Esophagus muscularis mucosa (tissue), 4 donors: ENCODE results near the gene ZBTB16. TPM values are rescaled to one million over a fixed set of nuclear protein-coding genes. Genes with fewer than 3 reads are reported as not detected.
A peak's percentile ranks its signal among the peaks of the same experiment; 100 is the strongest.

Source experiments
- DNase-seq: peaks from one replicate; pipeline ENCODE4 v3.0.0-alpha.2; 2017; ENCODE audit errors: extremely low spot score
- H3K27ac ChIP-seq, 4 donors: fragments of 200-600 bp; sonication (generic); replicated peaks in 1 of 4; 1 replicate in 3 of 4; 2 replicates in 1 of 4; pipeline ENCODE4 v1.5.1; 2016 to 2019; ENCODE audit warnings: mild to moderate bottlenecking in 1 of 4
- H3K27me3 ChIP-seq, 4 donors: fragments of 200-600 bp; sonication (generic); one replicate each; pipeline versions ENCODE4 v1.5.1 to v1.6.0; 2016 to 2019
- H3K36me3 ChIP-seq, 4 donors: fragments of 200-600 bp; sonication (generic); one replicate each; pipeline ENCODE4 v1.5.1; 2016 to 2019
- H3K4me1 ChIP-seq, 4 donors: fragments of 200-600 bp; sonication (generic); one replicate each; pipeline ENCODE4 v1.5.1; 2016 to 2019
- H3K4me3 ChIP-seq, 4 donors: fragments of 200-600 bp; sonication (generic); 1 replicate in 2 of 4; 2 replicates in 2 of 4; pipeline ENCODE4 v1.5.1; 2016 to 2019; ENCODE audit warnings: mild to moderate bottlenecking in 4 of 4, moderate library complexity in 1 of 4
- H3K9me3 ChIP-seq, 4 donors: fragments of 200-600 bp; sonication (generic); 1 replicate in 3 of 4; 2 replicates in 1 of 4; pipeline ENCODE4 v1.5.1; 2016 to 2019
- CTCF ChIP-seq, 3 experiments: fragments of 200-600 bp in 2 of 3; fragments of 450-650 bp in 1 of 3; sonication (generic) in 2 of 3; IDR thresholded peaks; one replicate each; pipeline ENCODE4 v1.5.1; 2017 to 2019; ENCODE audit warnings: antibody characterized with exemption in 3 of 3, mild to moderate bottlenecking in 2 of 3, moderate library complexity in 1 of 3
- EP300 ChIP-seq: sonication (generic); formaldehyde crosslinking; IDR thresholded peaks from one replicate; pipeline ENCODE4 v1.6.1; 2017; ENCODE audit warnings: antibody characterized with exemption
- POLR2A ChIP-seq: fragments of 450-650 bp; IDR thresholded peaks from one replicate; pipeline ENCODE4 v1.6.1; 2017; ENCODE audit warnings: antibody characterized with exemption, moderate library complexity, mild to moderate bottlenecking, low read depth
- POLR2AphosphoS5 ChIP-seq, 2 donors: sonication (generic); formaldehyde crosslinking; IDR thresholded peaks; one replicate each; pipeline ENCODE4 v1.6.1; 2017; ENCODE audit warnings: antibody characterized with exemption in 2 of 2
- WGBS: methylation state at CpG from one replicate; pipeline ENCODE4 v1.1.5; 2018; 5-methylcytosine and 5-hydroxymethylcytosine counted together
- intact Hi-C: fragments of 100-400 bp; cut with DNase I; formaldehyde crosslinking; loops from one replicate; pipeline ENCODE4 v1.15.1; 2023
- total RNA-seq, 4 donors: library from RNA; depleted of rRNA; stranded (reverse); fragments of >200 nt; gene quantifications; one replicate each; pipeline versions ENCODE4 v1.1.0 to v1.2.1, GENCODE V29; 2016

The ZBTB16 gene
- total RNA-seq, 4 donors from 2014 or later, result 175 to 319 (median 222) TPM

GRCh38 chr11:114057605-114058004 lies 1.9 kb upstream of the ZBTB16 start:
- WGBS, result 94% methylated on average over 1 of the region's 1 CpG
- H3K9me3 ChIP-seq, result no peaks in the 10 kb centered on the region
- no peak for DNase-seq
- H3K4me3 ChIP-seq, result peak overlapping the region in 1 of 4 donors; percentile 99
- H3K4me1 ChIP-seq, result peaks cover 21 to 33% (median 29%) of the 10 kb centered on the region in 4 donors
- no peak for TF ChIP-seq EP300
- TF ChIP-seq POLR2A, result no peak
- TF ChIP-seq CTCF (IDR thresholded peaks at IDR 0.05), result no peak
- no peak for TF ChIP-seq POLR2AphosphoS5 (IDR thresholded peaks at IDR 0.05)
- peak overlapping the region in 2 of 4 donors; percentile 98 to 100 for H3K27ac ChIP-seq
- intact Hi-C loops, result loop anchor here (2.0 to 5.0 kb wide), 2 partner anchors 140 to 205 kb away; no protein-coding TSS in a partner anchor
- H3K36me3 ChIP-seq, result peaks cover 0 to 20% (median 12%) of the 10 kb centered on the region in 4 donors
- no peaks in the 10 kb centered on the region for H3K27me3 ChIP-seq

GRCh38 chr11:114058026-114058706 lies 1.3 kb upstream of the ZBTB16 start:
- Histone ChIP-seq H3K9me3 (no peaks in the 10 kb centered on the region), H3K36me3 (peaks cover 3 to 25% (median 18%) of the 10 kb centered on the region in 4 donors), H3K4me3 (peak overlapping the region; percentile 96 to 99 (median 99)), H3K4me1 (peaks cover 27 to 38% (median 35%) of the 10 kb centered on the region in 4 donors), H3K27ac (peak overlapping the region; percentile 96 to 100 (median 99)), H3K27me3 (no peaks in the 10 kb centered on the region)
- no peak for DNase-seq
- intact Hi-C loops, result loop anchor here (2.0 to 5.0 kb wide), 2 partner anchors 139 to 205 kb away; no protein-coding TSS in a partner anchor
- TF ChIP-seq CTCF (IDR thresholded peaks at IDR 0.05), result no peak
- no peak for TF ChIP-seq EP300
- TF ChIP-seq POLR2A, result no peak
- TF ChIP-seq POLR2AphosphoS5 (IDR thresholded peaks at IDR 0.05), result no peak
- WGBS, result 87% methylated on average over 19 of the region's 25 CpGs

- intact Hi-C loops, result loop anchor here (2.0 to 5.0 kb wide), 2 partner anchors 138 to 204 kb away; no protein-coding TSS in a partner anchor
- peak overlapping the region; percentile 96 to 99 (median 99) for H3K4me3 ChIP-seq
- peak overlapping the region; percentile 96 to 100 (median 99) for H3K27ac ChIP-seq
- peaks cover 34 to 45% (median 42%) of the 10 kb centered on the region in 4 donors for H3K4me1 ChIP-seq
- H3K27me3 ChIP-seq, result no peaks in the 10 kb centered on the region
- no peaks in the 10 kb centered on the region for H3K9me3 ChIP-seq
- no peak for TF ChIP-seq POLR2AphosphoS5 (IDR thresholded peaks at IDR 0.05)
- no peak for TF ChIP-seq CTCF (IDR thresholded peaks at IDR 0.05)
- no peak for TF ChIP-seq POLR2A
- TF ChIP-seq EP300, result no peak
- H3K36me3 ChIP-seq, result peaks cover 10 to 32% (median 25%) of the 10 kb centered on the region in 4 donors
- no peak for DNase-seq
- 3% methylated on average over 17 of the region's 25 CpGs for WGBS
Observed at GRCh38 chr11:114058871-114059277, 637 bp upstream of the ZBTB16 start.

GRCh38 chr11:114059984-114060391 lies 477 bp downstream of the ZBTB16 start:
- Histone ChIP-seq H3K27me3 (no peaks in the 10 kb centered on the region), H3K27ac (peak overlapping the region; percentile 96 to 100 (median 99)), H3K4me1 (peaks cover 45 to 56% (median 53%) of the 10 kb centered on the region in 4 donors), H3K4me3 (peak overlapping the region; percentile 96 to 99 (median 99)), H3K36me3 (peaks cover 21 to 44% (median 36%) of the 10 kb centered on the region in 4 donors), H3K9me3 (no peaks in the 10 kb centered on the region)
- no peak for DNase-seq
- 0% methylated on average over 17 of the region's 33 CpGs for WGBS
- intact Hi-C loops, result loop anchor here (2.0 to 5.0 kb wide), 2 partner anchors 137 to 203 kb away; no protein-coding TSS in a partner anchor
- TF ChIP-seq EP300, result no peak
- TF ChIP-seq POLR2AphosphoS5 (IDR thresholded peaks at IDR 0.05), result no peak
- TF ChIP-seq POLR2A, result no peak
- TF ChIP-seq CTCF (IDR thresholded peaks at IDR 0.05), result no peak
